ENCODE results near the gene WDR13.
A peak's percentile ranks its signal among the peaks of the same experiment; 100 is the strongest.

Gene WDR13

DNA sequence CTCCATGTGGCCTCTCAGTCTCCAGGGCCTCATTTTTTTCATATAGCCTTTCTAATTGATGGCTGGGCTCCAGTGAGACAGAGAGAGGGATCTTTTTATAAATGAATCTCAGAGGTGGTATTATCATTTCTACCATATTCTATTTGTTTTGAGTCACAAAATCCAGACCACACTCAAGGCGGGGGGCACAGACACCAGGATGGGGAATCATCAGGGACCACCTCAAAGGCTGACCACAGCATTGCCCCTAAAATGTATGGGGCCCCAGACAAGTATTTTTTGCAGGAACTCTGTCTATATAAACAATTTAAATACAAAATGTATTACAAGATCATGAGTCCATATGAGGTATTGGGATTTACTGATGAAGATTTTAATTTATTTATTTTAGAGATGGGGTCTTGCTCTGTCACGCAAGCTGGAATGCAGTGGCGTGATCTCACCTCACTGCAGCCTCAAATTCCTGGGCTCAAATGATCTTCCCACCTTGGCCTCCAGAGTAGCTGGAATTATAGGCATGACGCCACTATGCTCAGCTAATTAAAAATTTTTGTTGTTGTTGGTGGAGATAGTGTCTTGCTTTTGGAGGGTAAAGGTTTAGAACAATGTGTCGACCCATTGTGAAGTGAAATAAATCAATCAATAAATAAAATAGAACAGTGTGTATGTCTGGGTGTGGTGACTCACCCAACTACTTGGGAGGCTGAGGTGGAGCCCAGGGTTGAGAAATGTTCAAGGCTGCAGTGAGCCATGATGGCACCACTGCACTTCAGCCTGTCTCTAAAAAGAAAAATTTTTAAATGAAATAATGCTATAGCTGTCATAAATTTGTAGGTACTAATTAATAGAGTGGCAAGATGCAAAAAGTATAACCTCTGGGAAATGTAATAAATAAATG is 29.4 kb downstream of the WDR13 start:
- no peak for TF ChIP-seq CTCF (conservative IDR thresholded peaks at IDR 0.05; ENCODE audit: control insufficient read depth, insufficient read depth, low read depth, low read length)
- H3K4me3 ChIP-seq (ENCODE audit: control insufficient read depth, low read depth, low read length) = no peak overlapping the region
- peak; percentile 42 for DNase-seq (ENCODE audit: low read depth)

DNA sequence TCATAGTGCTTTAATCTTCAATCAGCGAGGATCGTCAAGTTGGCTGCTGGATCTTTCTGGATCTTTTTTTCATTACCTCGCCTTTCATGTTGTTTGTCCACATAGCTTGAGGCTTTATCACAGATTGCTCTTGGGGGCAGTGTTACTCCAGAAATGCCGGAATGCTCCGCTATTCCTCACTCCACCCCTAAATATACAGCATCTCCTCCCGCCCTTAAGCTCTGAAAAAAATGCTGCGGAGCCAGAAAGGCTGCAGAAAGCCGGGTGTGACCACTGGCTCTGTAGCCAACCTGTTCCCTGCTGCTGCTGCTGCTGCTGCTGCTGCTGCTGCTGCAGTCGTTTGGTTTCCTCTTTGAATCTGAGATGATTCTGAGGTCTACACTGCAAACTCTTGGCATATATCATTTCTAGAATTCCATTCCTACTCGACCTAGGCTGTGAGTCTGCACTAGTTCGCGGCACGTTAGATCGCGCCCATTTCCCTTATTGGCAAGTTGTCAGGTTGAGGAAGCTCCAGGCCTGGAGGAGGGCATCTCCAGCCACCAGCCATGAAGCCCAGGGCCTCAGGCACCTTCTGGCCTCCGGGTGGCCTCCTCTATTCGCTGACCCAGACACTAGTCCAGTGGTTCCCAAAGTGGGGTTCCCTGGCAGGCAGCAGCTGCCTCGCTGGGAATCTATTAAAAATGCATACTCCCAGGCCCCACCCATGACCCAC is 34.2 kb downstream of the WDR13 start:
- DNase-seq (ENCODE audit: low read depth) = peak; percentile 90
- peak; percentile 60 for TF ChIP-seq CTCF (conservative IDR thresholded peaks at IDR 0.05; ENCODE audit: control insufficient read depth, insufficient read depth, low read depth, low read length)
- H3K4me3 ChIP-seq (ENCODE audit: control insufficient read depth, low read depth, low read length) = no peak overlapping the region

DNA sequence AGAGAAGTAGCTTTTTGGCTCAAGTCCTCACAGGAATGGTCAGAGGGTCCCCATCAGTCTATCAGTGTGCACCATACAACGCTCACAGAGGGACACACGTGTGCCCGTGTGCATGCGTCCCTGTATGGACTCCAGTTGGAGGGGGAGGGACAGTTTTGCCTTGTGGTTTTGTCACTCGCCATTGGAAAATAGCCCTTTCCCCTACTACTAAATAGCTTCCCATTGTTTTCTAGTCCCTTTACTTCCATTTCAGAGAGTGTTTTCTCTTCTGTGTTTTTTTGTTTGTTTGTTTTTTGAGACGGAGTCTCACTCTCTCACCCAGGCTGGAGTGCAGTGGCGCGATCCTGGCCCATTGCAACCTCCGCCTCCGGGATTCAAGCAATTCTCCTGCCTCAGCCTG is 34.9 kb downstream of the WDR13 start:
- no peak for DNase-seq (ENCODE audit: low read depth)
- TF ChIP-seq CTCF (conservative IDR thresholded peaks at IDR 0.05; ENCODE audit: control insufficient read depth, insufficient read depth, low read depth, low read length) = no peak
- no peak overlapping the region for H3K4me3 ChIP-seq (ENCODE audit: control insufficient read depth, low read depth, low read length)

- no peak for DNase-seq (ENCODE audit: low read depth)
- no peak overlapping the region for H3K4me3 ChIP-seq (ENCODE audit: control insufficient read depth, low read depth, low read length)
Observed at GRCh38 chrX:48636301-48636700, 39.0 kb downstream of the WDR13 start.

GRCh38 chrX:48636776-48637175 is 39.5 kb downstream of the WDR13 start:
- DNase-seq (ENCODE audit: low read depth) = no peak
- no peak overlapping the region for H3K4me3 ChIP-seq (ENCODE audit: control insufficient read depth, low read depth, low read length)
- TF ChIP-seq CTCF (conservative IDR thresholded peaks at IDR 0.05; ENCODE audit: control insufficient read depth, insufficient read depth, low read depth, low read length) = no peak

More at GRCh38 chrX:48636301-48636700, 39.0 kb downstream of the WDR13 start:
- TF ChIP-seq CTCF (conservative IDR thresholded peaks at IDR 0.05; ENCODE audit: control insufficient read depth, insufficient read depth, low read depth, low read length) = no peak

GRCh38 chrX:48645669-48646068 is 48.4 kb downstream of the WDR13 start:
- no peak overlapping the region for H3K4me3 ChIP-seq (ENCODE audit: control insufficient read depth, low read depth, low read length)
- no peak for DNase-seq (ENCODE audit: low read depth)
- no peak for TF ChIP-seq CTCF (conservative IDR thresholded peaks at IDR 0.05; ENCODE audit: control insufficient read depth, insufficient read depth, low read depth, low read length)
